G401.6 (cell line): Measurements from ENCODE around the gene PITHD1.
"Not testable (repeated sequence)": the region's sequence is repeated elsewhere in the genome, so short reads cannot be mapped to it uniquely, and the experiment has no call there.

Source experiments
- FAIRE-seq: peaks from 2 replicates; lab custom pipeline; 2012; peaks lifted over from hg19 to GRCh38; lab: Jason Lieb, UNC

PITHD1 gene

DNA sequence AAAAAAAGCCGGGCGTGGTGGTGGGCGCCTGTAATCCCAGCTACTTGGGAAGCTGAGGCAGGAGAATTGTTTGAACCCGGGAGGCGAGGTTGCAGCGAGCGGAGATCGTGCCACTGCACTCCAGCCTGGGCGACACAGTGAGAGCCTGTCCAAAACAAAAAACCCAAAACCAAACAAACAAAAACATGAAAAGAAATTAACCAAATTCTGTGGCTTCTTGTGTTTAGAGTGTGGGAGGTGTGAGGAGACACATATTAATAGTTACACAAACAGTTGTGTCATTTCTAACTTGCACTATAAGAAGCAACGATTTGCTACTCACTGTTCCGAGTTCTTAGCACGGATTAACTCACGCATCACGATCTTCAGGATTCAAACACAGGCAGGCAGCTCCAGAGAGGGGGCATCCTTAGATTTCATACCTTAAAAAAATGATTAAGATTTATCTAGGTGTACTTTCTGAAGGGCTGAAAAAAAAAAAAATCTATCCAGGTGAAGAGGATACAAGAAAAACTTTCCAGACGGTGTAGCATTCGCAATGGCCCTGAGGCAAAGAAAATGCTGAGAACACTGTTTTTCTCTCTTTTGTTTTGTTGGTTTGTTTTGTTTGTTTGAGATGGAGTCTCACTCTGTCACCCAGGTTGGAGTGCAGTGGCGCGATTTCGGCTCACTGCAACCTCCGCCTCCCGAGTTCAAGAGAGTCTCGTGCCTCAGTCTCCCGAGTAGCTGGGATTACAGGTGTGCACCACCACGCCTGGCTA lies 47.7 kb downstream of the PITHD1 start:
- no peak for FAIRE-seq

DNA sequence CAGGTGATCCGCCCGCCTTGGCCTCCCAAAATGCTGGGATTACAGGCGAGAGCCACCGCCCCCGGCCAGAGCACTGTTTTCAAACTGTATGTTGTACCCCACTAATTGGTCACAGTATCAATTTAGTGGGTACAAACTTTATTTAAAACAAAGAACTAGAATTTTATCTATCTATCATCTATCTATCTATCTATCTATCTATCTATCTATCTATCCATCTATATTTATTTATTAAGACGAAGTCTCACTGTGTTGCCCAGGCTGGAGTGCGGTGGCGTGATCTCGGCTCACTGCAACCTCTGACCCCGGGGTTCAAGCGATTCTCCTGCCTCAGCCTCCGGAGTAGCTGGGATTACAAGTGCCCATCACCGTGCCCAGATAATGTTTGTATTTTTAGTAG lies 48.4 kb downstream of the PITHD1 start:
- FAIRE-seq = not testable (repeated sequence)

DNA sequence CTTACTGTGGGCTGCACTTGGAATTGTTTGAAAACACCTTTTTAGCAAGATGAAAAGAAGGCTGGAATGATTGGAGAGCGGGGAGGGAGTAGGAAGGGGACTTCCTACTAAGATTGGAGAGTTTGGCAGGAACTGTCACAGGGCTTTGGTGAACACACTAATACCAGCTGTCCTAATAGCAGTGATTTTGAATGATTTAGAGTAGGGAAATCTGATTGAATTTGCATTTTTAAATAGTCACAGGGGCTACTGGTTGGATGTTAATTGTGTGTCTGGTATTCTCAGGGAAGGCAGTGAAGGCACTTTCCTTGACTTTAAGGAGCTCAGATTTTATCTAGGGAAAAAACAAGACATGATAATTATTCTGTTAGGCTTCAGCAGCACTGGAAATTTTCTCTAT lies 49.5 kb downstream of the PITHD1 start:
- no peak for FAIRE-seq

DNA sequence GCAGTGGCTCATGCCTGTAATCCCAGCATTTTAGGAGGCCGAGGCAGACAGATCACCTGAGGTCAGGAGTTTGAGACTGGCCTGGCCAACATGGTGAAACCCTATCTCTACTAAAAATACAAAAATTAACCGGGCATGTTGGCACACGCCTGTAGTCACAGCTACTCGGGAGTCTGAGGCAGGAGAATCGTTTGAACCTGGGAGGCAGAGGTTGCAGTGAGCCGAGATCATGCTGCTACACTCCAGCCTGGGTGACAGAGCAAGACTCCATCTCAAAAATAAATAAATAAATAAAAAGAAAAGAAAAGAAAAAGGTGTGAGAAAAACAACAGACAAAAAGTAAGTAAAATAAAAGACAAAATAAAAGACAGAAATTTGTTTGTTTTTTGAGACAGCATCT lies 55.9 kb downstream of the PITHD1 start:
- not testable (repeated sequence) for FAIRE-seq

DNA sequence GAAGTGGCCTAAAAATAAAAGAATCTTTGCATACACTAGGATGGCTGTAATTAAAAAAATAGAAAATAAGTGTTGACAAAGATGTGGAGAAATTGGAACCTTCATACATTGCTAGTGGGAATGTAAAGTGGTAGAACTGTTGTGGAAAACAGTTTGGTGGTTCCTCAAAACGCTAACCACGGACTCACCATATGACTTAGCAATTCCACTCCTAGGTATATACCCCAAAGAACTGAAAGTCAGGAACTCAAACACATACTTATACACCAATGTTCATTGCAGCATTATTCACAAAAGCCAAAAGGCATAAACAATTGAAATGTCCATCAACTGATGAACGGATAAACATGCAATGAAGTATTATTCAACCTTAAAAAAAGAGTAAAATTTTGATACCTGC lies 57.8 kb downstream of the PITHD1 start:
- no peak for FAIRE-seq
